Right atrium auricular region (tissue), 2 donors: Measurements from ENCODE around the gene OTUB2. TPM values are rescaled to one million over a fixed set of nuclear protein-coding genes. Genes with fewer than 3 reads are reported as not detected.

Experiments used
- DNase-seq: peaks from one replicate; pipeline ENCODE4 v3.0.0-alpha.2; 2019; ENCODE audit warnings: low spot score
- H3K27ac ChIP-seq, 2 donors: fragments of 200-600 bp; sonication (generic); 1 replicate in 1 of 2; 2 replicates in 1 of 2; pipeline ENCODE4 v1.5.1; 2016 to 2019
- H3K27me3 ChIP-seq, 2 donors: fragments of 200-600 bp; sonication (generic); one replicate each; pipeline versions ENCODE4 v1.5.1 to v1.6.0; 2017 to 2019
- H3K36me3 ChIP-seq: fragments of 200-600 bp; sonication (generic); one replicate; pipeline ENCODE4 v1.5.1; 2016
- H3K4me1 ChIP-seq, 2 donors: fragments of 200-600 bp; sonication (generic); one replicate each; pipeline versions ENCODE4 v1.5.1 to v1.6.0; 2017 to 2019
- H3K4me3 ChIP-seq, 2 donors: fragments of 200-600 bp; sonication (generic); 1 replicate in 1 of 2; 2 replicates in 1 of 2; pipeline ENCODE4 v1.5.1; 2017 to 2019; ENCODE audit warnings: mild to moderate bottlenecking in 1 of 2, moderate library complexity in 1 of 2
- H3K9me3 ChIP-seq, 2 donors: fragments of 200-600 bp; sonication (generic); one replicate each; pipeline ENCODE4 v1.5.1; 2019
- total RNA-seq, 2 donors: library from RNA; depleted of rRNA; stranded (reverse); fragments of >200 nt; gene quantifications; one replicate each; pipeline ENCODE4 v1.1.0, GENCODE V29; 2016
- TF ChIP-seq, protein P1 (sequence below), 2 donors: fragments of 200-600 bp; sonication (generic); IDR thresholded peaks; one replicate each; pipeline ENCODE4 v1.5.1; 2019; ENCODE audit warnings: antibody characterized with exemption in 2 of 2

OTUB2 gene
- total RNA-seq, 2 donors from 2014 or later: 0.43 to 0.48 TPM

GRCh38 chr14:94011795-94012194 is 14.3 kb upstream of the OTUB2 start:
- Histone ChIP-seq H3K27ac (no peak overlapping the region), H3K4me1 (no peaks in the 10 kb centered on the region), H3K36me3 (no peaks in the 10 kb centered on the region), H3K4me3 (no peak overlapping the region), H3K9me3 (no peaks in the 10 kb centered on the region), H3K27me3 (no peaks in the 10 kb centered on the region)
- TF ChIP-seq, protein P1, sequence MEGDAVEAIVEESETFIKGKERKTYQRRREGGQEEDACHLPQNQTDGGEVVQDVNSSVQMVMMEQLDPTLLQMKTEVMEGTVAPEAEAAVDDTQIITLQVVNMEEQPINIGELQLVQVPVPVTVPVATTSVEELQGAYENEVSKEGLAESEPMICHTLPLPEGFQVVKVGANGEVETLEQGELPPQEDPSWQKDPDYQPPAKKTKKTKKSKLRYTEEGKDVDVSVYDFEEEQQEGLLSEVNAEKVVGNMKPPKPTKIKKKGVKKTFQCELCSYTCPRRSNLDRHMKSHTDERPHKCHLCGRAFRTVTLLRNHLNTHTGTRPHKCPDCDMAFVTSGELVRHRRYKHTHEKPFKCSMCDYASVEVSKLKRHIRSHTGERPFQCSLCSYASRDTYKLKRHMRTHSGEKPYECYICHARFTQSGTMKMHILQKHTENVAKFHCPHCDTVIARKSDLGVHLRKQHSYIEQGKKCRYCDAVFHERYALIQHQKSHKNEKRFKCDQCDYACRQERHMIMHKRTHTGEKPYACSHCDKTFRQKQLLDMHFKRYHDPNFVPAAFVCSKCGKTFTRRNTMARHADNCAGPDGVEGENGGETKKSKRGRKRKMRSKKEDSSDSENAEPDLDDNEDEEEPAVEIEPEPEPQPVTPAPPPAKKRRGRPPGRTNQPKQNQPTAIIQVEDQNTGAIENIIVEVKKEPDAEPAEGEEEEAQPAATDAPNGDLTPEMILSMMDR (IDR thresholded peaks at IDR 0.05): no peak
- no peak for DNase-seq

DNA sequence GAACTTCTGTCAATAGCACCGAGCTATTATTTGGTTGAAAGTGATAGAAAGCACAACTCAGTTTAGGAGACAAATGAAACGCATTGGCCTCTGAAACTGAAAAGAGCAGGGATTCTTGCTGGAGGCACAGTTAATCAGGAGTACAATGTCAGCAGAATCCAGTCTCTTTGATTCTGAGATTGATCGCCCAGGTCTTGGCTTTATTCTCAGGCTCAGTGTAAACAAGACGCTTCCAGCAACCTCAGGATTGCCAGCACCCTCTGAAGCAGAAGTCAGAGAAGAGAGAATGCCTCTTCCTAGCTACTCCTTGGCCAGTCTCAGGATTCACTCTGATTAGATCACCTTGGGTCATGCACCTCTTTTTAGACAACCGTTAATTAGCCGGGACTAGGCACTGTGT is 11.8 kb upstream of the OTUB2 start:
- no peak overlapping the region for H3K27ac ChIP-seq
- no peaks in the 10 kb centered on the region for H3K4me1 ChIP-seq
- H3K9me3 ChIP-seq: no peaks in the 10 kb centered on the region
- H3K4me3 ChIP-seq: no peak overlapping the region
- TF ChIP-seq, protein P1 (IDR thresholded peaks at IDR 0.05): no peak
- no peak for DNase-seq
- H3K36me3 ChIP-seq: no peaks in the 10 kb centered on the region
- H3K27me3 ChIP-seq: no peaks in the 10 kb centered on the region

GRCh38 chr14:94015223-94015622 is 10.9 kb upstream of the OTUB2 start:
- H3K4me1 ChIP-seq: no peaks in the 10 kb centered on the region
- DNase-seq: no peak
- no peaks in the 10 kb centered on the region for H3K36me3 ChIP-seq

DNA sequence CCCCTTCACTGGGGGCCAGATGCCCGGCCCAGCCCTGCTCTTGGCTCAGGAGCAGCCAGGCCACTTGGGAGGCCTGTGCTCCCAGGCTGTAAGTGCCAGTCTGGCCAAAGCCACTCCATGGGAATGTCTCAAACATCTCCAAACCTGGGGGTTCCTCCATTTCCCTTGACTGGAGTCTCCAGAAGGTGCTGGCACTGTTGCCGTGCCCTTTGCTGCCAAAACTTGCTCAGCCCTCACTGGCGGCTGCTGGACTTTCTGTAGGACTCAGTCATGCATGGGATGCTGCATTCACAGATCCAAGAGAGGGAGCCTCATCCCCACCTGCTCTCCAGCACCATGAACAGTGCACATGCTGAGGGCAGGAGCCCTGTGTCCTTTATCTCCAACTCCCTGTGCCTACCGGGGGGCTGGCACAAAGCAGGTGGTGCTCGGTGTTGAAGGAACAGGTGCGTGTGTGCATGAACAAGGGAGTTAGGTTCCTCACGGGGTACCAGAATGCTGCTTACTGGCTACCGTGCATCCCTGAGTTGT is 9.6 kb upstream of the OTUB2 start:
- TF ChIP-seq, protein P1 (IDR thresholded peaks at IDR 0.05): no peak
- no peak for DNase-seq
- H3K4me3 ChIP-seq: no peak overlapping the region
- no peaks in the 10 kb centered on the region for H3K27me3 ChIP-seq
- no peak overlapping the region for H3K27ac ChIP-seq
- no peaks in the 10 kb centered on the region for H3K9me3 ChIP-seq
- H3K4me1 ChIP-seq: no peaks in the 10 kb centered on the region
- no peaks in the 10 kb centered on the region for H3K36me3 ChIP-seq

More at GRCh38 chr14:94015223-94015622, 10.9 kb upstream of the OTUB2 start:
- Histone ChIP-seq H3K9me3 (no peaks in the 10 kb centered on the region), H3K27ac (no peak overlapping the region), H3K4me3 (no peak overlapping the region), H3K27me3 (no peaks in the 10 kb centered on the region)
- TF ChIP-seq, protein P1 (IDR thresholded peaks at IDR 0.05): no peak

GRCh38 chr14:94018308-94018707 is 7.8 kb upstream of the OTUB2 start:
- no peak for DNase-seq
- Histone ChIP-seq H3K9me3 (no peaks in the 10 kb centered on the region), H3K27me3 (no peaks in the 10 kb centered on the region), H3K36me3 (no peaks in the 10 kb centered on the region), H3K27ac (no peak overlapping the region), H3K4me1 (no peaks in the 10 kb centered on the region), H3K4me3 (no peak overlapping the region)
- TF ChIP-seq, protein P1 (IDR thresholded peaks at IDR 0.05): no peak

- Histone ChIP-seq H3K4me3 (no peak overlapping the region), H3K4me1 (no peaks in the 10 kb centered on the region), H3K36me3 (no peaks in the 10 kb centered on the region), H3K27ac (no peak overlapping the region), H3K27me3 (no peaks in the 10 kb centered on the region), H3K9me3 (no peaks in the 10 kb centered on the region)
- TF ChIP-seq, protein P1 (IDR thresholded peaks at IDR 0.05): no peak
- no peak for DNase-seq
Measured at GRCh38 chr14:94019329-94019728, 6.8 kb upstream of the OTUB2 start.
